H9 (cell line): ENCODE data around the gene IL6ST. TPM values are rescaled to one million over a fixed set of nuclear protein-coding genes. Genes with fewer than 3 reads are reported as not detected.

ENCODE experiments used
- DNase-seq: peaks from one replicate; pipeline ENCODE4 v3.0.0-alpha.2; 2017
- H2AFZ ChIP-seq: one replicate; pipeline ENCODE4 v1.6.1; 2013; ENCODE audit warnings: mild to moderate bottlenecking, low read length, control low read depth, moderate library complexity
- H2AK5ac ChIP-seq: 2 replicates; pipeline ENCODE4 v1.6.1; 2013; ENCODE audit warnings: low read length, control low read depth, mixed read lengths; ENCODE audit not compliant: insufficient read length
- H2BK120ac ChIP-seq: one replicate; pipeline ENCODE4 v1.6.1; 2013; ENCODE audit warnings: low read depth, mild to moderate bottlenecking, low read length, control low read depth, inconsistent platforms; ENCODE audit not compliant: poor library complexity, severe bottlenecking
- H2BK12ac ChIP-seq: 2 replicates; pipeline ENCODE4 v1.6.1; 2013; ENCODE audit warnings: low read length, control low read depth, mixed read lengths, low read depth; ENCODE audit not compliant: insufficient read length
- H2BK15ac ChIP-seq: 2 replicates; pipeline ENCODE4 v1.6.1; 2013; ENCODE audit warnings: low read depth, low read length, control low read depth
- H2BK20ac ChIP-seq: one replicate; pipeline ENCODE4 v1.6.1; 2013; ENCODE audit warnings: low read depth, mild to moderate bottlenecking, low read length, control low read depth, inconsistent platforms; ENCODE audit not compliant: poor library complexity, severe bottlenecking
- H2BK5ac ChIP-seq: 2 replicates; pipeline ENCODE4 v1.6.1; 2013; ENCODE audit warnings: low read length, control low read depth, mixed read lengths; ENCODE audit not compliant: insufficient read length
- H3K14ac ChIP-seq: 2 replicates; pipeline ENCODE4 v1.6.1; 2013; ENCODE audit warnings: low read length, control low read depth; ENCODE audit not compliant: insufficient read depth
- H3K18ac ChIP-seq: 2 replicates; pipeline ENCODE4 v1.6.1; 2013; ENCODE audit warnings: low read depth, mild to moderate bottlenecking, mixed read lengths, low read length, control low read depth; ENCODE audit not compliant: insufficient read length
- H3K23ac ChIP-seq: 2 replicates; pipeline ENCODE4 v1.6.1; 2013; ENCODE audit warnings: low read length, control low read depth, mixed read lengths, low read depth; ENCODE audit not compliant: insufficient read length
- H3K23me2 ChIP-seq: 2 replicates; pipeline ENCODE4 v1.6.1; 2013; ENCODE audit warnings: low read depth, mild to moderate bottlenecking, mixed read lengths, low read length, control low read depth; ENCODE audit not compliant: insufficient read length, poor library complexity, severe bottlenecking
- H3K27ac ChIP-seq: 2 replicates; pipeline ENCODE4 v1.5.1; 2013; ENCODE audit warnings: low read length, control low read depth, mixed read lengths, low read depth; ENCODE audit not compliant: insufficient read length
- H3K27me3 ChIP-seq: 2 replicates; pipeline ENCODE4 v1.6.1; 2013; ENCODE audit warnings: low read length, control low read depth, inconsistent platforms; ENCODE audit not compliant: insufficient read depth
- H3K4ac ChIP-seq: 2 replicates; pipeline ENCODE4 v1.6.1; 2013; ENCODE audit warnings: low read depth, mild to moderate bottlenecking, control low read depth, inconsistent platforms, low read length, moderate library complexity
- H3K4me1 ChIP-seq: 2 replicates; pipeline ENCODE4 v1.6.1; 2013; ENCODE audit warnings: low read length, control low read depth, inconsistent platforms; ENCODE audit not compliant: insufficient read depth
- H3K4me2 ChIP-seq: 2 replicates; pipeline ENCODE4 v1.6.1; 2013; ENCODE audit warnings: low read length, control low read depth, mixed read lengths; ENCODE audit not compliant: insufficient read length, insufficient read depth
- H3K56ac ChIP-seq: 2 replicates; pipeline ENCODE4 v1.6.1; 2013; ENCODE audit warnings: low read depth, mild to moderate bottlenecking, mixed read lengths, low read length, control low read depth; ENCODE audit not compliant: insufficient read length
- H3K79me1 ChIP-seq: 2 replicates; pipeline ENCODE4 v1.6.1; 2013; ENCODE audit warnings: low read depth, mild to moderate bottlenecking, moderate library complexity, low read length, control low read depth, inconsistent platforms; ENCODE audit not compliant: insufficient read depth, poor library complexity, severe bottlenecking
- H3K79me2 ChIP-seq: 2 replicates; pipeline ENCODE4 v1.6.1; 2013; ENCODE audit warnings: low read length, control low read depth, inconsistent platforms; ENCODE audit not compliant: insufficient read depth
- H3K9ac ChIP-seq: 2 replicates; pipeline ENCODE4 v1.6.1; 2013; ENCODE audit warnings: low read length, control low read depth, mixed read lengths; ENCODE audit not compliant: insufficient read length; ENCODE audit errors: extremely low read depth
- H3K9me3 ChIP-seq: one replicate; pipeline ENCODE4 v1.6.1; 2013; ENCODE audit warnings: low read depth, low read length, inconsistent platforms; ENCODE audit not compliant: control insufficient read depth
- H3T11ph ChIP-seq: one replicate; pipeline ENCODE4 v1.6.1; 2013; ENCODE audit warnings: mild to moderate bottlenecking, low read length, control low read depth, inconsistent platforms
- H4K20me1 ChIP-seq: one replicate; pipeline ENCODE4 v1.6.1; 2013; ENCODE audit not compliant: control insufficient read depth, insufficient read length, insufficient read depth
- H4K5ac ChIP-seq: 2 replicates; pipeline ENCODE4 v1.6.1; 2013; ENCODE audit warnings: low read depth, mild to moderate bottlenecking, mixed read lengths, low read length, control low read depth; ENCODE audit not compliant: insufficient read length
- H4K8ac ChIP-seq: replicated peaks from 2 replicates; pipeline ENCODE4 v1.6.1; 2013; ENCODE audit warnings: low read length, control low read depth, mixed read lengths, low read depth; ENCODE audit not compliant: insufficient read length
- H4K91ac ChIP-seq: 2 replicates; pipeline ENCODE4 v1.6.1; 2013; ENCODE audit warnings: low read depth, mild to moderate bottlenecking, moderate library complexity, mixed read lengths, low read length, control low read depth; ENCODE audit not compliant: insufficient read length
- H3K27ac Mint-ChIP-seq, 3 experiments: 2 replicates in 2 of 3; 3 replicates in 1 of 3; pipeline ENCODE4 v1.8.0; 2020 to 2021; ENCODE audit warnings: mixed read lengths in 3 of 3, mild to moderate bottlenecking in 1 of 3, moderate library complexity in 1 of 3
- H3K27me3 Mint-ChIP-seq: 2 replicates; pipeline ENCODE4 v1.8.0; 2021; ENCODE audit warnings: low read depth, mild to moderate bottlenecking, moderate library complexity, mixed read lengths
- H3K36me3 Mint-ChIP-seq, 3 experiments: 2 replicates in 2 of 3; 3 replicates in 1 of 3; pipeline ENCODE4 v1.8.0; 2020 to 2021; ENCODE audit warnings: low read depth in 3 of 3, mixed read lengths in 3 of 3; ENCODE audit not compliant: insufficient read depth in 1 of 3
- H3K4me1 Mint-ChIP-seq, 2 experiments: 2 replicates each; pipeline ENCODE4 v1.8.0; 2020; ENCODE audit warnings: mixed read lengths in 2 of 2
- H3K4me3 Mint-ChIP-seq, 2 experiments: 2 replicates in 1 of 2; 3 replicates in 1 of 2; pipeline ENCODE4 v1.8.0; 2020 to 2021; ENCODE audit warnings: mild to moderate bottlenecking in 2 of 2, mixed read lengths in 2 of 2, moderate library complexity in 1 of 2
- H3K9me3 Mint-ChIP-seq, 2 experiments: 2 replicates in 1 of 2; 3 replicates in 1 of 2; pipeline ENCODE4 v1.8.0; 2020; ENCODE audit warnings: mild to moderate bottlenecking in 2 of 2, mixed read lengths in 2 of 2, moderate library complexity in 1 of 2
- WGBS: extraction: QIAGEN DNeasy Blood & Tissue Kit; methylation state at CpG from one replicate; pipeline ENCODE4 v1.1.7; 2013; ENCODE audit warnings: missing lambda C conversion rate, low lambda C conversion rate, mixed read lengths; ENCODE audit not compliant: insufficient read length; ENCODE audit errors: extremely low coverage; 5-methylcytosine and 5-hydroxymethylcytosine counted together
- total RNA-seq: library from RNA; stranded (reverse); gene quantifications from 2 replicates; pipeline ENCODE4 v1.2.1, GENCODE V29; 2021
- TF ChIP-seq, protein P1 (sequence below): fragments of 200-600 bp; sonication (generic); conservative IDR thresholded peaks from 3 replicates; pipeline ENCODE4 v1.8.0; 2021; ENCODE audit warnings: antibody characterized with exemption, mild to moderate bottlenecking

The IL6ST gene
- total RNA-seq, 1 experiment from 2014 or later = 11.1 TPM

DNA sequence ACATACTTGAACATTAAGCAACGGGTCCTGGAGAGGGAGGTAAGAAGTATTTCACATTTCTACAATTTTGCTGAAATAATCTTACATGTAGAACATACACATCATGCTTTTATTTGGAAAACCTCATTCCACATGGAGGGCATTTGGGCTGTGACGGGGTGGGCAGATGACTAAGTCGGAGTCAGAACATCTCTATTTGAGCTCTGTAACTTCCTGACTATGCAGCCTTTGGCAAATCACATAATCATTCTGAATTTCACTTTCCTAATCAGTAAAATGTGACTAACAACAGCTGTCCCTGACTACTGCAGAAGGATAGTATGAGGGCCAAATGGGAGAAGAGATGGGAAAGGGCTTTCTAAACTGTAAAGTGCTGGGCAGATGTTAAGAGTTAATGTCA lies 17.1 kb upstream of the IL6ST start:
- Histone ChIP-seq H2BK120ac (no peak overlapping the region), H2BK20ac (no peak overlapping the region), H3K9me3 (no peaks in the 10 kb centered on the region), H3K4me1 (no peaks in the 10 kb centered on the region), H3K27me3 (no peaks in the 10 kb centered on the region), H3K14ac (no peak overlapping the region), H2BK15ac (no peak overlapping the region), H4K20me1 (no peaks in the 10 kb centered on the region), H3K23ac (no peak overlapping the region), H3K79me1 (no peaks in the 10 kb centered on the region), H2AK5ac (no peak overlapping the region), H3K4ac (no peak overlapping the region), H4K91ac (no peak overlapping the region), H2BK5ac (no peak overlapping the region), H3K79me2 (no peaks in the 10 kb centered on the region), H3K23me2 (no peaks in the 10 kb centered on the region), H3K27ac (no peak overlapping the region), H3K9ac (no peak overlapping the region), H2BK12ac (no peak overlapping the region), H2AFZ (no peak overlapping the region), H3T11ph (no peak overlapping the region), H3K56ac (no peak overlapping the region), H3K18ac (no peak overlapping the region), H3K4me2 (no peak overlapping the region), H4K5ac (no peak overlapping the region), H4K8ac (no peak overlapping the region)
- H3K9me3 Mint-ChIP-seq = peaks cover 13 to 19% of the 10 kb centered on the region in 2 experiments
- H3K36me3 Mint-ChIP-seq = peaks cover 4 to 7% (median 6%) of the 10 kb centered on the region in 3 experiments; a peak in 4 of 7 replicates
- H3K4me1 Mint-ChIP-seq = peaks cover 4 to 7% of the 10 kb centered on the region in 2 experiments; a peak in 3 of 4 replicates
- no peaks in the 10 kb centered on the region for H3K27me3 Mint-ChIP-seq
- no peak overlapping the region for H3K4me3 Mint-ChIP-seq
- H3K27ac Mint-ChIP-seq = no peak overlapping the region
- TF ChIP-seq, protein P1, sequence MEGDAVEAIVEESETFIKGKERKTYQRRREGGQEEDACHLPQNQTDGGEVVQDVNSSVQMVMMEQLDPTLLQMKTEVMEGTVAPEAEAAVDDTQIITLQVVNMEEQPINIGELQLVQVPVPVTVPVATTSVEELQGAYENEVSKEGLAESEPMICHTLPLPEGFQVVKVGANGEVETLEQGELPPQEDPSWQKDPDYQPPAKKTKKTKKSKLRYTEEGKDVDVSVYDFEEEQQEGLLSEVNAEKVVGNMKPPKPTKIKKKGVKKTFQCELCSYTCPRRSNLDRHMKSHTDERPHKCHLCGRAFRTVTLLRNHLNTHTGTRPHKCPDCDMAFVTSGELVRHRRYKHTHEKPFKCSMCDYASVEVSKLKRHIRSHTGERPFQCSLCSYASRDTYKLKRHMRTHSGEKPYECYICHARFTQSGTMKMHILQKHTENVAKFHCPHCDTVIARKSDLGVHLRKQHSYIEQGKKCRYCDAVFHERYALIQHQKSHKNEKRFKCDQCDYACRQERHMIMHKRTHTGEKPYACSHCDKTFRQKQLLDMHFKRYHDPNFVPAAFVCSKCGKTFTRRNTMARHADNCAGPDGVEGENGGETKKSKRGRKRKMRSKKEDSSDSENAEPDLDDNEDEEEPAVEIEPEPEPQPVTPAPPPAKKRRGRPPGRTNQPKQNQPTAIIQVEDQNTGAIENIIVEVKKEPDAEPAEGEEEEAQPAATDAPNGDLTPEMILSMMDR = no peak
- DNase-seq = no peak
- no CpG with 5 or more reads among the region's 3 CpGs for WGBS
